Panc1 (cell line): Measurements from ENCODE around the gene CARD8. TPM values are rescaled to one million over a fixed set of nuclear protein-coding genes. Genes with fewer than 3 reads are reported as not detected.

Experiments used
- ATAC-seq: fragments of 200-7000 bp; cut with Tn5 transposase; 2 replicates; pipeline ENCODE4 v1.9.1; 2020; ENCODE audit warnings: mild to moderate bottlenecking, moderate library complexity
- BruUV-seq: library from RNA; stranded (reverse); fragments of 400-500 nt; replicated peaks from 2 replicates; lab custom pipeline; 2021; lab: Mats Ljungman, UMichigan
- CTCF ChIA-PET: fragments of 300-600 bp; sonication (Branson Sonifier 250); formaldehyde crosslinking; loops from one replicate; lab custom pipeline; 2022; ENCODE audit warnings: antibody characterized with exemption; lab: Charles Lee
- POLR2A ChIA-PET: fragments of 300-600 bp; sonication (Branson Sonifier 250); formaldehyde crosslinking; loops from one replicate; lab custom pipeline; 2022; ENCODE audit warnings: antibody characterized with exemption; lab: Charles Lee
- DNase-seq: peaks from one replicate; pipeline ENCODE4 v3.0.0-alpha.2; 2010; ENCODE audit warnings: low read depth, low spot score
- H3K27ac ChIP-seq: 2 replicates; pipeline ENCODE4 v1.5.1; 2011; ENCODE audit warnings: mild to moderate bottlenecking, low read length, inconsistent platforms
- H3K27me3 ChIP-seq: fragments of 200-500 bp; sonication (Bioruptor generic); 2 replicates; pipeline ENCODE4 v1.6.0; 2014; ENCODE audit warnings: low read length, inconsistent platforms; ENCODE audit not compliant: control insufficient read depth, insufficient read depth
- H3K36me3 ChIP-seq: fragments of 200-500 bp; sonication (Bioruptor generic); 2 replicates; pipeline ENCODE4 v1.5.1; 2014; ENCODE audit warnings: inconsistent platforms, mild to moderate bottlenecking, low read length, moderate library complexity; ENCODE audit not compliant: control insufficient read depth, insufficient read depth
- H3K4me1 ChIP-seq: 2 replicates; pipeline ENCODE4 v1.5.1; 2011; ENCODE audit warnings: inconsistent platforms, mild to moderate bottlenecking, low read length, moderate library complexity; ENCODE audit not compliant: control insufficient read depth, insufficient read depth
- H3K4me3 ChIP-seq, 2 experiments: 2 replicates each; pipeline ENCODE4 v1.5.1; 2011 to 2012; ENCODE audit warnings: low read depth in 2 of 2, low read length in 2 of 2, mild to moderate bottlenecking in 2 of 2, inconsistent platforms in 1 of 2, moderate library complexity in 1 of 2
- H3K9me3 ChIP-seq: fragments of 200-500 bp; sonication (Bioruptor generic); 2 replicates; pipeline ENCODE4 v1.5.1; 2014; ENCODE audit warnings: low read depth, mild to moderate bottlenecking, inconsistent platforms, low read length, moderate library complexity; ENCODE audit not compliant: control insufficient read depth, insufficient read depth
- POLR2AphosphoS5 ChIP-seq: IDR thresholded peaks from 2 replicates; pipeline ENCODE4 v1.6.1; 2012; ENCODE audit warnings: mild to moderate bottlenecking, low read depth, low read length, moderate library complexity
- SIN3A ChIP-seq: IDR thresholded peaks from 2 replicates; pipeline ENCODE4 v1.6.1; 2012; ENCODE audit warnings: low read depth, mild to moderate bottlenecking, low read length, moderate library complexity, borderline replicate concordance; ENCODE audit not compliant: insufficient read depth
- TCF7L2 ChIP-seq: IDR thresholded peaks from 2 replicates; pipeline ENCODE4 v1.6.1; 2011; ENCODE audit warnings: mild to moderate bottlenecking, low read depth, low read length, inconsistent platforms
- in situ Hi-C: cut with HindIII; loops from 2 replicates; pipeline ENCODE4 v1.10.0; 2016; ENCODE audit warnings: low sequenced_read_pairs, low pct_unique_long_range_greater_than_20kb
- intact Hi-C: fragments of 100-400 bp; cut with micrococcal nuclease; formaldehyde crosslinking; loops from one replicate; pipeline ENCODE4 v1.10.0; 2022; ENCODE audit not compliant: unreplicated experiment
- total RNA-seq: library from RNA; stranded (reverse); gene quantifications from one replicate; pipeline ENCODE4 v1.2.1, GENCODE V29; 2021; ENCODE audit not compliant: unreplicated experiment
- TF ChIP-seq, protein P1 (sequence below): fragments of 450-650 bp; IDR thresholded peaks from 2 replicates; pipeline ENCODE4 v1.5.1; 2017; ENCODE audit warnings: mild to moderate bottlenecking
- TF ChIP-seq, protein P2 (sequence below), 2 experiments: IDR thresholded peaks; 2 replicates each; pipeline ENCODE4 v1.6.1; 2011 to 2012; ENCODE audit warnings: low read depth in 2 of 2, control low read depth in 1 of 2, low read length in 1 of 2, mild to moderate bottlenecking in 1 of 2, moderate library complexity in 1 of 2; ENCODE audit not compliant: insufficient read depth in 1 of 2

Gene CARD8
- total RNA-seq, 1 experiment from 2014 or later, result 19.9 TPM

DNA sequence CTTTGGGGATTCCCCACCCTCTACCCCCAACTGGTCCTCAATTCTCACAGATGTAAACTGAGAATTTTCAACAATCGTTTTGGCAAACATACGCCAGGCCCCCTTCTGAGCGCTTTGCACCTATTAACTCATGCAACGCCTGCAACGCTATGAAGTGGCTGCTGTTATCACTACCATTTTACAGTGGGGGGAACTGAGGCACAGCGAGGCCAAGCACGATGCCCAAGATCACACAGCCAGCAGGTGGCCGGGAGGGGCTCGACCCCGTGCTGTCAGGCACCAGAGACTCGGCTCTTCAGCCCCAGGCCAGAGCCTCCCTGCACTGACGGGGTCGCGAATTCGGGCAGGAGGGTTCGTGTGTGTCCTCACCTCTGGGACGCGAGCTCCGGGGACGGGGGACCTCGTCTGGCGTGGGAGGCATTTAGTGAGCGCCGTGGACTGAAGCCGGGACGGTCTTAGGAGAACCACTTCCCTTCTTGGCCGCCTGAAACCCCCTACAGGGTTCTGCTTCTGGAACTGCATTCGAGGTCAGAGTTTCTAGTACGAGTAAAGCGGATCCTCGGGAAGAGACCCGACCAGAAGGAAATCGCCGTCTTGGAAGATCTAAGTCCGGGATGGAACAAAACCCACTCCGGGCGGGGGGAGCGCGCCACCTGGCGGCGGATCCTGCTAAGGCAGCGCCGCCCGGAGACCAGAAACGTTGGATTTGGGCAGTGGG lies 35.2 kb upstream of the CARD8 start:
- peak overlapping the region; percentile 39; the same call in 1 of the 2 replicates for H3K27ac ChIP-seq
- in situ Hi-C loops, result no loop called here
- POLR2A ChIA-PET, result no interaction called here

DNA sequence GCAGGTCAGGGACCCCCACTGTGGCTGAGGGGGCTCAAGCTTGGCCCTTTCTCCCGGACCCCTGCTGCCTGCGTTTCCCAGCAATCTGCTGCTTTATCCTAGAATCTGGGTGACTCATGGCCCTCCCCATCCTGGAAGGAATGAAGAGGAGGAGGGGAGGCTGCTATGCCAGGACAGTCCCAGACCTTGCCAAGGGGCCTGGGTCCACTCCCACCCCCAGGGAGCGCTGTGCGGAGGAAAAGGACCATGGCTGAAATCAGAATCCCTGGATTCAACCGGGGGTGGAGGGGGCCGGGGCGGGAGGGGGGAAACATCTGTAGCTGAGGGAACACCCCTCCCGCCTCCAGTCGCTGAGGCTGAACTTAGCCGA lies 34.7 kb upstream of the CARD8 start:
- no peak for DNase-seq
- Histone ChIP-seq H3K9me3 (0 out of 2 replicates have a peak, but pooled peaks cover 5% of the 10 kb centered on the region), H3K4me3 (no peak overlapping the region; a peak in 2 of 4 replicates), H3K4me1 (peaks cover 3% of the 10 kb centered on the region; the same call in 1 of the 2 replicates), H3K27me3 (no peaks in the 10 kb centered on the region), H3K27ac (no peak overlapping the region), H3K36me3 (no peaks in the 10 kb centered on the region)
- TF ChIP-seq, protein P1, sequence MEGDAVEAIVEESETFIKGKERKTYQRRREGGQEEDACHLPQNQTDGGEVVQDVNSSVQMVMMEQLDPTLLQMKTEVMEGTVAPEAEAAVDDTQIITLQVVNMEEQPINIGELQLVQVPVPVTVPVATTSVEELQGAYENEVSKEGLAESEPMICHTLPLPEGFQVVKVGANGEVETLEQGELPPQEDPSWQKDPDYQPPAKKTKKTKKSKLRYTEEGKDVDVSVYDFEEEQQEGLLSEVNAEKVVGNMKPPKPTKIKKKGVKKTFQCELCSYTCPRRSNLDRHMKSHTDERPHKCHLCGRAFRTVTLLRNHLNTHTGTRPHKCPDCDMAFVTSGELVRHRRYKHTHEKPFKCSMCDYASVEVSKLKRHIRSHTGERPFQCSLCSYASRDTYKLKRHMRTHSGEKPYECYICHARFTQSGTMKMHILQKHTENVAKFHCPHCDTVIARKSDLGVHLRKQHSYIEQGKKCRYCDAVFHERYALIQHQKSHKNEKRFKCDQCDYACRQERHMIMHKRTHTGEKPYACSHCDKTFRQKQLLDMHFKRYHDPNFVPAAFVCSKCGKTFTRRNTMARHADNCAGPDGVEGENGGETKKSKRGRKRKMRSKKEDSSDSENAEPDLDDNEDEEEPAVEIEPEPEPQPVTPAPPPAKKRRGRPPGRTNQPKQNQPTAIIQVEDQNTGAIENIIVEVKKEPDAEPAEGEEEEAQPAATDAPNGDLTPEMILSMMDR, result no peak
- TF ChIP-seq, protein P2, sequence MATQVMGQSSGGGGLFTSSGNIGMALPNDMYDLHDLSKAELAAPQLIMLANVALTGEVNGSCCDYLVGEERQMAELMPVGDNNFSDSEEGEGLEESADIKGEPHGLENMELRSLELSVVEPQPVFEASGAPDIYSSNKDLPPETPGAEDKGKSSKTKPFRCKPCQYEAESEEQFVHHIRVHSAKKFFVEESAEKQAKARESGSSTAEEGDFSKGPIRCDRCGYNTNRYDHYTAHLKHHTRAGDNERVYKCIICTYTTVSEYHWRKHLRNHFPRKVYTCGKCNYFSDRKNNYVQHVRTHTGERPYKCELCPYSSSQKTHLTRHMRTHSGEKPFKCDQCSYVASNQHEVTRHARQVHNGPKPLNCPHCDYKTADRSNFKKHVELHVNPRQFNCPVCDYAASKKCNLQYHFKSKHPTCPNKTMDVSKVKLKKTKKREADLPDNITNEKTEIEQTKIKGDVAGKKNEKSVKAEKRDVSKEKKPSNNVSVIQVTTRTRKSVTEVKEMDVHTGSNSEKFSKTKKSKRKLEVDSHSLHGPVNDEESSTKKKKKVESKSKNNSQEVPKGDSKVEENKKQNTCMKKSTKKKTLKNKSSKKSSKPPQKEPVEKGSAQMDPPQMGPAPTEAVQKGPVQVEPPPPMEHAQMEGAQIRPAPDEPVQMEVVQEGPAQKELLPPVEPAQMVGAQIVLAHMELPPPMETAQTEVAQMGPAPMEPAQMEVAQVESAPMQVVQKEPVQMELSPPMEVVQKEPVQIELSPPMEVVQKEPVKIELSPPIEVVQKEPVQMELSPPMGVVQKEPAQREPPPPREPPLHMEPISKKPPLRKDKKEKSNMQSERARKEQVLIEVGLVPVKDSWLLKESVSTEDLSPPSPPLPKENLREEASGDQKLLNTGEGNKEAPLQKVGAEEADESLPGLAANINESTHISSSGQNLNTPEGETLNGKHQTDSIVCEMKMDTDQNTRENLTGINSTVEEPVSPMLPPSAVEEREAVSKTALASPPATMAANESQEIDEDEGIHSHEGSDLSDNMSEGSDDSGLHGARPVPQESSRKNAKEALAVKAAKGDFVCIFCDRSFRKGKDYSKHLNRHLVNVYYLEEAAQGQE (IDR thresholded peaks at IDR 0.05; ENCODE audit: insufficient read depth in 1 of 2, low read depth in 2 of 2, low read length in 1 of 2), result no peak
- TF ChIP-seq POLR2AphosphoS5 (no peak), SIN3A (no peak), TCF7L2 (no peak)
- ChIA-PET POLR2A (no interaction called here), CTCF (interaction anchor here (0.7 kb wide), 1 partner anchor 12 kb away, joined by 5 read pairs; no protein-coding TSS in a partner anchor)
- intact Hi-C loops (no loop called here), in situ Hi-C loops (no loop called here)
- peak; percentile 80 for ATAC-seq
- no TSS peak for BruUV-seq

More for the DNA sequence above, 35.2 kb upstream of the CARD8 start:
- Histone ChIP-seq H3K9me3 (0 out of 2 replicates have a peak, but pooled peaks cover 5% of the 10 kb centered on the region), H3K27me3 (no peaks in the 10 kb centered on the region), H3K4me1 (peaks cover 3% of the 10 kb centered on the region; the same call in 1 of the 2 replicates), H3K4me3 (peak overlapping the region; percentile 49 to 62), H3K36me3 (no peaks in the 10 kb centered on the region)
- ATAC-seq, result peak; percentile 90
- peak; percentile 36 for DNase-seq
- intact Hi-C loops, result no loop called here
- BruUV-seq, result no TSS peak
- TF ChIP-seq, protein P1, result peak; percentile 94
- no peak for TF ChIP-seq SIN3A
- CTCF ChIA-PET, result interaction anchor here (0.6 to 0.7 kb wide), 3 partner anchors 13 to 43 kb away, joined by 3 to 6 read pairs (median 5); no protein-coding TSS in a partner anchor
